ENCODE results near the gene CCDC51. TPM values are rescaled to one million over a fixed set of nuclear protein-coding genes. Genes with fewer than 3 reads are reported as not detected.

CCDC51 gene
- total RNA-seq, 1 experiment from 2014 or later: 27.8 TPM

GRCh38 chr3:48466386-48467109 is 26.6 kb upstream of the CCDC51 start:
- ChIA-PET POLR2A (ENCODE audit: unreplicated experiment) (interaction anchor here (0.7 kb wide), 1 partner anchor 76 kb away, joined by 3 read pairs; no protein-coding TSS in a partner anchor), CTCF (interaction anchor here (0.6 kb wide), 1 partner anchor 22 kb away, joined by 3 read pairs; no protein-coding TSS in a partner anchor)
- H3K36me3 ChIP-seq (ENCODE audit: low read depth, low read length): peaks cover 13% of the 10 kb centered on the region; the same call in 1 of the 2 replicates
- no peaks in the 10 kb centered on the region for H3K9me3 ChIP-seq (ENCODE audit: low read length)
- H3K4me1 ChIP-seq (ENCODE audit: insufficient read depth, low read length): peaks cover 31% of the 10 kb centered on the region
- H3K27me3 ChIP-seq (ENCODE audit: low read length): no peaks in the 10 kb centered on the region
- H3K79me2 ChIP-seq (ENCODE audit: low read length): peaks cover 54% of the 10 kb centered on the region
- no TSS peak for BruUV-seq (replicated peaks)
- H3K9me2 ChIP-seq (replicated peaks; ENCODE audit: low read length): no peaks in the 10 kb centered on the region
- peak overlapping the region; percentile 80 for H3K4me2 ChIP-seq (ENCODE audit: low read length)
- H4K20me1 ChIP-seq (ENCODE audit: low read length): no peaks in the 10 kb centered on the region
- H2AFZ ChIP-seq (ENCODE audit: low read length): peak overlapping the region; percentile 27; the same call in 1 of the 2 replicates
- DNase-seq: no peak
- H3K9ac ChIP-seq (ENCODE audit: low read length): peak overlapping the region; percentile 96
- peak overlapping the region; percentile 51 for H3K4me3 ChIP-seq (ENCODE audit: low read length)
- no peaks in the 10 kb centered on the region for H3F3A ChIP-seq (ENCODE audit: low read length, unreplicated experiment)
- no peak for TF ChIP-seq EZH2phosphoT487 (IDR thresholded peaks at IDR 0.05; ENCODE audit: borderline replicate concordance, low read length)
- TF ChIP-seq EZH2 (IDR thresholded peaks at IDR 0.05; ENCODE audit: low read length, unreplicated experiment): no peak
- TF ChIP-seq CTCF (conservative IDR thresholded peaks at IDR 0.05; ENCODE audit: low read depth, low read length): no peak
- peak; percentile 4 for ATAC-seq
- intact Hi-C loops (cut with micrococcal nuclease): no loop called here
- H3K27ac ChIP-seq (ENCODE audit: low read length): peak overlapping the region; percentile 99

GRCh38 chr3:48465531-48466378 is 25.8 kb upstream of the CCDC51 start:
- H3F3A ChIP-seq (ENCODE audit: low read length, unreplicated experiment): no peaks in the 10 kb centered on the region
- intact Hi-C loops (cut with micrococcal nuclease): loop anchor here (1.0 kb wide), 3 partner anchors 42 to 220 kb away; partner anchors contain the start of gene NCKIPSD
- H3K4me3 ChIP-seq (ENCODE audit: low read length): peak overlapping the region; percentile 51
- peaks cover 46% of the 10 kb centered on the region for H3K79me2 ChIP-seq (ENCODE audit: low read length)
- ChIA-PET POLR2A (ENCODE audit: unreplicated experiment) (interaction anchor here (0.6 to 0.7 kb wide), 2 partner anchors 77 to 472 kb away, joined by 3 to 9 read pairs; no protein-coding TSS in a partner anchor), CTCF (no interaction called here)
- H3K4me2 ChIP-seq (ENCODE audit: low read length): peak overlapping the region; percentile 80
- BruUV-seq (replicated peaks): TSS peak; percentile 48
- H3K36me3 ChIP-seq (ENCODE audit: low read depth, low read length): peaks cover 17% of the 10 kb centered on the region; the same call in 1 of the 2 replicates
- H3K9me2 ChIP-seq (replicated peaks; ENCODE audit: low read length): no peaks in the 10 kb centered on the region
- peaks cover 31% of the 10 kb centered on the region for H3K4me1 ChIP-seq (ENCODE audit: insufficient read depth, low read length)
- H3K27ac ChIP-seq (ENCODE audit: low read length): peak overlapping the region; percentile 99
- peak overlapping the region; percentile 96 for H3K9ac ChIP-seq (ENCODE audit: low read length)
- TF ChIP-seq EZH2phosphoT487 (IDR thresholded peaks at IDR 0.05; ENCODE audit: borderline replicate concordance, low read length): no peak
- peak; percentile 94 for TF ChIP-seq CTCF (conservative IDR thresholded peaks at IDR 0.05; ENCODE audit: low read depth, low read length)
- no peak for TF ChIP-seq EZH2 (IDR thresholded peaks at IDR 0.05; ENCODE audit: low read length, unreplicated experiment)
- no peaks in the 10 kb centered on the region for H3K9me3 ChIP-seq (ENCODE audit: low read length)
- peak overlapping the region; percentile 27; the same call in 1 of the 2 replicates for H2AFZ ChIP-seq (ENCODE audit: low read length)
- no peaks in the 10 kb centered on the region for H3K27me3 ChIP-seq (ENCODE audit: low read length)
- ATAC-seq (peak; percentile 94), DNase-seq (peak; percentile 99)
- H4K20me1 ChIP-seq (ENCODE audit: low read length): no peaks in the 10 kb centered on the region
